Body of pancreas (tissue), 4 donors: ENCODE results near the gene SPRR2F.

Experiments used
- CTCF ChIP-seq, 7 experiments: fragments of 450-650 bp in 4 of 7; fragments of 200-600 bp in 3 of 7; sonication (generic) in 3 of 7; IDR thresholded peaks; one replicate each; pipeline ENCODE4 v1.5.1; 2016 to 2019; ENCODE audit warnings: antibody characterized with exemption in 7 of 7
- POLR2A ChIP-seq, 3 donors: fragments of 450-650 bp; IDR thresholded peaks; one replicate each; pipeline ENCODE4 v1.6.1; 2016; ENCODE audit warnings: antibody characterized with exemption in 3 of 3, mild to moderate bottlenecking in 2 of 3

GRCh38 chr1:153072806-153073726 is 40.2 kb downstream of the SPRR2F start:
- TF ChIP-seq CTCF (IDR thresholded peaks at IDR 0.05) (no peak), POLR2A (IDR thresholded peaks at IDR 0.05) (no peak)
